DMS79 (cell line): ENCODE measurements around the gene PRIMA1.
"Not testable (repeated sequence)": the region's sequence is repeated elsewhere in the genome, so short reads cannot be mapped to it uniquely, and the experiment has no call there.

Experiments
- DNase-seq: peaks from one replicate; lab custom pipeline; 2025; lab: John Stamatoyannopoulos, UW

PRIMA1 gene

GRCh38 chr14:93788293-93788542 is at the start of gene PRIMA1:
PRIMA1 (minus strand) TSS chr14:93788485; CDS start chr14:93787718, 767 bp downstream.
- peak; percentile 66 for DNase-seq

DNA sequence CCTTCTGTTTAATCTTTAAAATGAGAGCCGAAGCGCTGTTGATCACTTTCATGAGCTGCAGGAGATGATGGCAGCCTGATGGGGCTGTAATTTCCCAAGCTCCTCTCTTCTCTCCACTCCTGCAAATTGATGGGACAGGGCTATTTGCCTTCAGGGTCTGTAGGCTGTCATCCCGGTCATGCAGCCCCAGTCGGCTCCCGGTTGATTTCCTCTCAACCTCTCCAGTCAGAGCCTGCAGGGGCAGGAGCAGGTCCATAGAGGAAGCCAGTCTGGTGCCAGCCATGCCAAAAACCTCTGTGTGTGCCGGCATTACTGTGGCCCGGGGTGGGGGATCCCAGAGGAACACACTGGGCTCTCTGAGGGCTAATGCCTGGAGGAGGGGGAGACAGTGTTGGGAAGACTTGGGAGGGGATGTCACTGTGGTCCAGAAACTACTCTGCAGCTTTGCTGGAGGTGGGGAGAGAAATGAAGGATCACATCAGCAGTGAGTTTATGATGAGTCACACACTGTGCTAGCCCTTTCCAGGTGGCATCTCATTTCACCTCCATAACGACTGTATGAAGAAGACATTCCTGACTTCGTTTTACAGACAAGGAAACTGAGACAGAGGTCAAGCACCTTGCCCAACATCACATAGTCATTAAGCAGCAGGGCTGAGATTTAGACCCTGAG is 46.5 kb upstream of the PRIMA1 start:
- DNase-seq, result no peak

- peak; percentile 90 for DNase-seq
Observed at GRCh38 chr14:93832665-93833064, 44.4 kb upstream of the PRIMA1 start.

GRCh38 chr14:93832081-93832480 is 43.8 kb upstream of the PRIMA1 start:
- no peak for DNase-seq

DNA sequence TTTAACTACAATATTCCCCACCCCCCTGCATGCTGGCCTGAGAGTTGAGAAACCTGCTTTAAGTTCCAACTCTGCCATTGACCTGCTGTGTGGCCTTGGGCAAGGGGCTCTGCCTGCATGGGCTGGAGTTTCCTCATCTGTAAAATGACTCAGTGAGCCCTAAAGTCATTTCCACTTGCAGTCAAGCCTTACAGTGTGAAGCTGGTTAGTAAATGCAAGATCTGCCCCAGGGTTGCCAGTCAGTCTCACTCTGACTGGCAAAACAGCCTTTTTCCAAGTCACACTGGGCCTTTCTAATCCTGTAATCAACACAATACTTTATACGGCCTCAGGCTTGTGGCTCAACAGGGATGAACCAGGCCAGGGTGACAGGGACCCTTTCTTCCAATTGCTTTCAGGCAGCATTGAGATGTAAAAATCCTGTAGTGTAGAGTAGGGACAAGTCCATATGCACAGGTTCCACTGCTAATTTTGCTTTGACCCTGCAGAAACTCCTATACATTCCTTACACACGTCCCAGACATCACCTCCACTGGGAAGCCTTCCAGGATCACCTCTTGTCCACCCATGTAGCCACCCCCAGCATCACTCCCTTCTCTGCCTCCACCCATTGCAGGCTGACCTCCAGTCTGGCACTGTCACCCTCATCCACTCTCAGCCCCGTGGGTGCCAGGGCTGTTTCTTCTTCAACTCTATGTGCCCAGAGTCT is 42.6 kb upstream of the PRIMA1 start:
- DNase-seq, result no peak

- no peak for DNase-seq
Observed at GRCh38 chr14:93829839-93830481, 41.7 kb upstream of the PRIMA1 start.

DNA sequence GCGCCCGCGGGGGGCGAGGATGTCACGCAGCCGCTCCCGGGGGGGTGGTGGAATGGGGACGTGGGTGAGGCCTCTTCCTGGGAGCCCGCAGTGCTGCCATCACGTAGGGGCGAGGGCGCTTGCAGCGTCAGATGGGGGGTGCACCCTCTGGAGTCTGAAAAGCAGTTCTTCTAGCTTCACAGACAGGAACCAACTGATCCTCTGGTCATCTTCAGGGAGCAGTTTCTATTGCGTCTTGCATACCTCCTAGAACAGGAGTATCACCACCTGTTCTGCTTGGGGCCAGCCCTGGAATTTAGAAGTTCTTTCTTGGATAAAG is 36.9 kb upstream of the PRIMA1 start:
- DNase-seq, result no peak

DNA sequence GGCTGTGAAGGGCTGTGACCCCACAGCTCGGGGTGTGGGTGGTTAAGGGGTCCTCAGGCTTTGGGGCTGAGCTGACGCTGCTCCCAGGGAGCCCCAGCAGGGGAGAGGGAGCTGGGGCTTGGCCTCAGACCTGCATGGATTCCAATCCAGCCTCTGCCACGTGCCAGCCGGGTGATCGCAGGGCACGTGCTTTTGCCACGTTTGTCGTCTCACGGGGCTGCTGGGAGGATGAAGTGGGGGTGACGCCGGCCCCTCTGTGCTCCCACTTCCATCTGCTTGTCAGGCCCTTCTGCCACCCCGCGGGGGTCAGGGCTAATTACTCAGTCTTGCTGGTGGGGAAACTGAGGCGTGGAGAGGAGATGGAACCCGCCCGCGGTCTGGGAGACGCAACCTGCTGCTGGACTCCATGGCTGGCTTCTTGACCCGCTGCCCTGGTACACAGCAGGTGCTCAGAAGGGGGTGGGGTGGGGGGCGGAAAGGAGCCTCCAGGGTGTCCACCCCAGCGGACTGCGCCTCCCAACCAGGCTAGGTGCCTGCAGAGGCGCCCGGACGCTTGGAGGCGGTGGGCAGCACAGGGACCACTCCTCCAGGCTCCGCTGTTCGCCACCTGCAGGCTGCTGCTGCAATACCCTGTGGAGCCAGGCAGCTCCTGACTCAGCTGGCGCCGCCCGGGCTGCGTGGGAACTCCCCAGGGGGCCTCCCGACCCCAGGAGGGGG is 36.4 kb upstream of the PRIMA1 start:
- no peak for DNase-seq

DNA sequence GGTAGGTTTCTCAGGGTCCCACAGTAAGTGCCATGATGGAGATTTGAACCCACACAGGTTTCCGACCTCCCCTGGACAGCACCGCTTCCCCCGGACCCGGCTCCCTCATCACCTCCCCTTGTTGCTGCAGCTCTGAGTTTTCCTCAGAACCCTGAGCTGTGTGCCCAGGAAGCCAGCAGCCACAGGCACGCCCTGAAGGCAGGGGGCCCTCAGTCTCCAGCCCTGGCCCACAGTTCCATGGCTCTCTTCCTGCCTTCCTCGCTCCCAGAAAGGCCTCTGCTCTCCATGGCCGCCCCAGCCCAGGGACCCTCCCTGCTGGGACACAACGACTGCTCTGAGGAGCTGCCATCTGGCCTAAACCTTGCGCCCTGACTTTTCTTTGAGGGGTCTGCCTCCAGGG is 35.8 kb upstream of the PRIMA1 start:
- DNase-seq, result no peak

DNA sequence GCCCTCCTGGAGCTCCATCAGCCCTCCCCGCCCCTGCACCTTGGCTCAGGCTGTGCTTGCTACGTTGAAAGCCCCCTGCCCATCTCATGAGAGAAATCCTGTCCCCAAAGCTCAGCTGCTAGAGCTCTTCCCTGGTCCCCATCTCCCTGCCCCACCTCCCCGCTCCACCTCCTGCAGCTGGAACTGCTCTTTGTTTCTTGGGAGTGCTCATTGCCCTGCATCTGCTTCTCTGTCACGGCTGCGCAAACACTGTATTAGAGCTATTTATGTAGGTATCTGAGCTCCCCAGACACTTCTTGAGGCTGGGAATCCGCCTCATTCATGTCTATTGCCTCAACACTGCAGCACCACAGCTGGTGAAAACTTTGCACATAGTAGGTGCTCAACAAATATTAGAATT is 32.8 kb upstream of the PRIMA1 start:
- DNase-seq, result no peak

DNA sequence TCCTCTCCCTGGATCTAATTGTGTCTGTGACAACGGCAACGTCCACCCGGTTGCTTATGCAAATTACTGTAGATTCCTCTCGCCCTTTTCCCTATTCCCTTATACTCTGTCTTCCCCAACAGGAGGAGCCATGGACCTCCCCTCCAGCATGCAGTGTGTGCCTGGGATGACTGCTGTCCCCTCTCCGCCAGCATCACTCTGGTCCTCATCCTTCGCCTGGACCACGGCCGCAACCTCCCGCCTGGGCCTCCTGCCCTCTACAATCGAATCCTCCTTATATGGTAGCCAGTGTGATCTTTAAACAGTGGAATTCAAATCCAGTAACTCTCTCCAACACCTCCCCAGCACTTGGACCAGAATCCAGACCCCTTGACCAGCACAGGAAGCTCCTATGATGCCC is 30.6 kb upstream of the PRIMA1 start:
- no peak for DNase-seq

GRCh38 chr14:93811676-93812075 is 23.4 kb upstream of the PRIMA1 start:
- DNase-seq, result no peak

- DNase-seq, result no peak
Observed at GRCh38 chr14:93811020-93811419, 22.7 kb upstream of the PRIMA1 start.

DNA sequence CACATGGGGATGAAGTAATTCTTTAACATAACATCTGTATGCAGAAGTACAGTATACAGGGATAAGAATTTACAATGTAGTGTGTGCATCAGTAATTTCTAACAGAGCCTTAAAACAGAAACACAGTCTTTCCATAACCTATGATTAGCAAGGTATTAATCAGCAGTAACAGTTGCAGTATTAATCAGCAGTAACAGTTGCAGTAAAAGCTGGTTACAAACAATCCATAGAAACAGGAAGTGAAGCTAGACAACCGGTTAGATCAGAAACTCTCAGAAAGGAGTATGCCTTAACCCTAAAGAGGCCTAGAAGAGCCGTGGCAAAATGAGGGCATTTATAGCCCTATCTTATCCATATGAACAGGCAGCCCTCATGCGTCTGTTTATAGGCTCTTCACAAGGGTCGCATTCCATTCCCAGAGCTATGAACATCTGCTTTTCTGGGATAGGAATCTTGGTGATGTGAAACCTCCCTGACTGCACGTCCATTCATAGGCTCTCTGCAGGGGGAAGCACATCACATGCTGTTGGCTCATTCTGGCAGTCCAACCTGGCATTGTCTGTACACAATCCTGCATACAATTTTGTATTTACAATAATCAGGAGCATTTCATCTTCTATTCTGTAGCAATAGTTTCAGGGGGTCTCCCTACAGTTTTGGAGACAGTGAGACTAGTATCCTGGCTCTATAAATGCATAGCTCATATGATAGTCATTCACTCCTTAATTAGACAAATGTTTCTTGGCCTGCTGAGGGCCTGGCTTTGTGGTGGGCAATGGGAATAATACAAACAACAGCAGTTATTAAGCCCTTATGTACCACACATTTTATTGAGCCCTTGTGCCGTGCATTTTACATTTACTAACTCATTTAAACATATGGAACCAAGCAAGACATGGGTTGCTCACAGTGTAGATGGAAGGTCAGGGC is 21.5 kb upstream of the PRIMA1 start:
- DNase-seq, result not testable (repeated sequence)

DNA sequence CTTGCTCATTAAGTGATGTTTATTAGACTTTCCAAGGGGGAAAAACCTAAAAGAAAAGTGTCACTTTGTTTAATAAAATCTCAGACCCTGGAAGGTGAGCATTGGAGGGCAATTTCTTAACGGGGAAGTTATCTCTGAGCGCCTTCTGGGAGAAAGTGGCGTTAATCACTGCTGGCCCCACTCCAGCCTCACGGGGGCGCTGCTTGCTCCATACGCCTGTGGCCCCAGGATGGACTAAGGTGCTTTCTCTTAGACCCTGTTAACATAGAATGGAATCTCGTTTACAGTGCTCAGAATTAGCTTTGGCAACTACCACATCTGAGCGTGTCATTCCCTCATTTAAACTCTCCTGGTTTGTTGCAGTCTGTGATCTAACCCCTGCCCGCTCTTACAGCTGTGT is 16.4 kb upstream of the PRIMA1 start:
- DNase-seq, result no peak

DNA sequence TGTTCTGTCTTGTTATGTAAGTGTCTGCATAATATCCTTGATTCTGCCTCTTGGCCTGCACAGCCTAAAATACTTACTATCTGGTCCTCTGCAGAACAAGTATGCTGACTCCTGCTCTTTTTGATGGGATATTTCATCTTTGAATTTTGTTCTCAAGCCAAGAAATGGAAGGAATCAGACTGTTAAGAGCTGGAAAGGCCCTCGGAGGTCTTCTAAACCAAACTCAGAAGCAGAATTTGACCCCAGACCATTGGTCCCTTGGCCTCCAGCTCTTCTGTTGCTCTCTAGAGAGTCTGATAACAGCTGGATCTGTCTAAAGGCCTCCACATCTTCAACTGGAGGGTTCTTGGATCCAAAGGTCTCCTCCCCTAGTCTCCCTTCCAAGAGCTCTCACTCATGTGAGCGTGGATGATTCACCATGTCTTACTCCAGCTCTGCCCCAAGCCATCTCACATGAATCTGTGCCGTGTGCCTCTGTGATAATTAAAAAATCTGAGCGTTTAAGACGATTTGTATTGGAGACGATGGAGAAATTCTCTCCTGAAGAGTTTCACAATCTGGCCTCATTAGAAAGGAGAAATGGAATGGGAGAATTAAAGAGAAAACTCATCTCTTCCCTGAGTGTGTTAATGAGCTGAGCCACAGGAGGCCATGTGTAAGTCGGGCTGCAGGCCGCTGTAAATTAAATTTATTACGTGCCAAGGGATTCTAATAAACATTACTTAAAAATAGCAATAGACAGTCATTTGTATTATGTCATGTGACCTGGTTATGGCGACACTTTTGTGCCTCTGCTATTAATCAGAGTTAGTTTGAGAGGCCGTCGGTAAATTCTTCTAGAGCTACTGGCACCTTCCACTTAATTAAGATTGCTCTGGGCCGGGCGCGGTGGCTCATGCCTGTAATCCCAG is 15.4 kb upstream of the PRIMA1 start:
- no peak for DNase-seq

DNA sequence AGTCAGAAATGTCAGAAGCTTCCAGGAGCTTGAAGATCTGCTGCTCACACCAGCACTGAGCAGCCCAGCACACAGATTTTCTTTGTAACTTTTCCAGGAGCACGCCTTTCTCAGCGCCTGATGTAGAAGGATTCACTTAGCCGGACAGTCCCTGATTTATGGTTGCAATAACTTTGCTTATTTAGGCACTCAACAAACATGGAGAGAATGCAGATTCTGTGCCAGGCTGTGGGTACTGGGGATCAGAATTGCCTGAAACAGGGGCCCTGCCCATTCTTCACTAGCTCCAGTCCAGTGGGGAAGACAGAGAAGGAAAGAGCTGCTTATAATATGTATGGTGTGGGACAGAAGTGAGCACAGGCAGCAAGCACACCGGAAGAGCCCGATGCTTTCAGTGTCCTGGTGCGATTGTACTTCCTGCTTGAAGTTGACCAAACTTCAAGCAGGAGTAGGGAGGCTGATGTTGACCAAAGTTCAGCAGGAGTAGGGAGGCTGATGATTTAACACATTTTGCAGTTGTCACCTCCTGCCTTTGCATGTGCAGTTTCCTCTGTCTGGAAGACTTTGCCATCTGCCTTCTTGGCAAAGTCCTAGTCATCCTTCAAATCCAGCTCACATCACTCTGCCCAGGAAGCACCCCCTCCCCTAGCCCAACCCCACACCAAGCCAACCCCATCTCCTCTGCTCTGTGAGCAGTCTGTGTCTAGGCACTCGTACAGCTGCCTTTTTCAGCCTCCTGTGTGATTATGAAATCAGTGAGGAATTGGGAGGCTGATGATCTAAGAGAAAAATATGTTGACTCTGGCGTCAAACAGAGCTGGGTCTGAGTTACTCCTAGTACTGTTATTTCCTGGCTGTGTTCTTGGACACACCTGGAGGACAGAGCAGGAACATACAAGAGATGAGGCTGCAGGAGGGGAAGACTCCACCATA is 12.0 kb upstream of the PRIMA1 start:
- no peak for DNase-seq

DNA sequence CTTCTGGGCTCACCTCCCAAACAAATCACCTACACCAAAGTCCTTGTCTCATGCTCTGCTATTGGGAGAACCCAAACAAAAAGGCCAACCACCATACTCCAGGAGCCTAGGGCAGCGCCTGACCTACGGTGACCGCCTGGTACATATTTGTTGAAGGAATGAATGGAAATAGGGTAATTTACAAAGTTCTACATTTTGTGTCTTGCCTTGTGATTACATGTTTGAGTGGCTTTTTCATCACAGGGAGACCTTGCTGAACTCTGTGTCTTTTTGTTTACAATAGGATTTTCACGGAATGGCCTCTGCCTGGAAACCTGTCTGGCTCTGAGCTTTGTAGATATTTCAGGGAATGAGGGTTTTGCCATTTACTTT is 11.3 kb upstream of the PRIMA1 start:
- DNase-seq, result no peak

DNA sequence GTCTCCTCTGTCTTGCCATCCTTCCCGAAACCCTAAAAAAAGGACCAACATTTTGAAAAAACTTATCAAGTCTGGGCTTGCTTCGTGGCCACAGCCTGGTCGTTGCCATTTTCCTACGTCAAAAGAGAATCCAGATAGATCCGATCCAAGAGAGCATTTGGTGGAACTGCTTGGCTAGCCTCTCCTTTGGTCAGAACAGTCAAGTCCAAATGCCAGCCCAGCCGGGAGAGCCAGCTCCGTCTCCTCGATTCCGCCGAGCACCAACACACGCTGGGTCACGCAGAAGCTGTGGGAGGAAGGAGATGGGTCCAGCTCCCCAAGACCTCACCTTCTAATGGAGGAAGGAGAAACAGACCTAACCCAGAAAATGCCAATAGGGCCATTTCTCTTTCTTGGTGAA is 9.3 kb upstream of the PRIMA1 start:
- DNase-seq, result no peak

DNA sequence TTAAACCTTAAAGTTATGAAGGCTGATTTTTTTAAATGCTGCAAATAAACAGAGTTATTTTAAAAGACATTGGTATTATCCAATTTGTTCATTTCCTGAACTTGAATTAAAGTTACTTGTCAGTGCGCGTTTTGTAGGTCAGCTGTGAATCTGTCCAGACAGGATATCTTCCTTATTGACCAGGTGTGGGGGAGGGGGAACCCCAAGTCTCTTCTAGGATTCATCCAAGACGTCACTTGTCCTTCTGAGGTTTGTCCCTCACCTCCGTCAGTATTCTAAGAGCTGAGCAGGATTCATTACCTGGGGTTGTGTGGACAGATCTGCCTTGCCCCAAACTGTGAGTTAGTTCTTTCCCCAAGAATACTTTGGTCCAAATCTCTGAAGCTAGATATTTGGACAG is 8.8 kb upstream of the PRIMA1 start:
- no peak for DNase-seq
